DND-41 (cell line): ENCODE data around the gene IMPDH1.

Experiments used
- ATAC-seq: fragments of 200-7000 bp; cut with Tn5 transposase; 3 replicates; pipeline ENCODE4 v1.9.1; 2021; ENCODE audit warnings: low read depth; ENCODE audit not compliant: insufficient read depth
- DNase-seq: peaks from one replicate; pipeline ENCODE4 v3.0.0-alpha.2; 2020
- H2AFZ ChIP-seq: 2 replicates; pipeline ENCODE4 v1.6.0; 2012; ENCODE audit warnings: low read depth, low read length
- H3K27ac ChIP-seq: 2 replicates; pipeline ENCODE4 v1.5.1; 2012; ENCODE audit warnings: low read length, inconsistent platforms
- H3K27me3 ChIP-seq: fragments of 200-600 bp; sonication (generic); 2 replicates; pipeline ENCODE4 v1.6.0; 2012; ENCODE audit warnings: low read length, mild to moderate bottlenecking, inconsistent platforms; ENCODE audit not compliant: insufficient read depth, poor library complexity
- H3K36me3 ChIP-seq: 2 replicates; pipeline ENCODE4 v1.5.1; 2012; ENCODE audit warnings: low read length, inconsistent platforms; ENCODE audit not compliant: insufficient read depth
- H3K4me1 ChIP-seq: 2 replicates; pipeline ENCODE4 v1.5.1; 2012; ENCODE audit warnings: mild to moderate bottlenecking, low read length; ENCODE audit not compliant: insufficient read depth
- H3K4me2 ChIP-seq: 2 replicates; pipeline ENCODE4 v1.6.0; 2012; ENCODE audit warnings: mild to moderate bottlenecking, moderate library complexity, low read length, inconsistent platforms; ENCODE audit not compliant: insufficient read depth
- H3K4me3 ChIP-seq, 2 experiments: fragments of 200-600 bp in 1 of 2; shearing (Covaris generic) in 1 of 2; 2 replicates each; pipeline ENCODE4 v1.5.1; 2012 to 2016; ENCODE audit warnings: inconsistent platforms in 2 of 2, low read length in 2 of 2, mild to moderate bottlenecking in 2 of 2, low read depth in 1 of 2, moderate library complexity in 1 of 2
- H3K79me2 ChIP-seq: 2 replicates; pipeline ENCODE4 v1.6.0; 2012; ENCODE audit warnings: low read length, inconsistent platforms; ENCODE audit not compliant: insufficient read depth
- H3K9ac ChIP-seq: 2 replicates; pipeline ENCODE4 v1.6.0; 2012; ENCODE audit warnings: low read depth, mild to moderate bottlenecking, inconsistent platforms, low read length, moderate library complexity
- H3K9me3 ChIP-seq: 2 replicates; pipeline ENCODE4 v1.5.1; 2012; ENCODE audit warnings: low read length, moderate library complexity, mild to moderate bottlenecking, inconsistent platforms; ENCODE audit not compliant: insufficient read depth, severe bottlenecking
- H4K20me1 ChIP-seq: 2 replicates; pipeline ENCODE4 v1.6.0; 2012; ENCODE audit warnings: low read length; ENCODE audit not compliant: insufficient read depth
- EZH2 ChIP-seq: IDR thresholded peaks from 3 replicates; pipeline ENCODE4 v1.6.1; 2012; ENCODE audit warnings: borderline replicate concordance, low read depth, mild to moderate bottlenecking, moderate library complexity, low read length, inconsistent platforms; ENCODE audit not compliant: severe bottlenecking
- TF ChIP-seq, protein P1 (sequence below): IDR thresholded peaks from 2 replicates; pipeline ENCODE4 v1.5.1; 2012; ENCODE audit warnings: borderline replicate concordance, low read length, moderate library complexity, mild to moderate bottlenecking; ENCODE audit not compliant: poor library complexity, severe bottlenecking; ENCODE audit errors: extremely low read depth

IMPDH1 gene

DNA sequence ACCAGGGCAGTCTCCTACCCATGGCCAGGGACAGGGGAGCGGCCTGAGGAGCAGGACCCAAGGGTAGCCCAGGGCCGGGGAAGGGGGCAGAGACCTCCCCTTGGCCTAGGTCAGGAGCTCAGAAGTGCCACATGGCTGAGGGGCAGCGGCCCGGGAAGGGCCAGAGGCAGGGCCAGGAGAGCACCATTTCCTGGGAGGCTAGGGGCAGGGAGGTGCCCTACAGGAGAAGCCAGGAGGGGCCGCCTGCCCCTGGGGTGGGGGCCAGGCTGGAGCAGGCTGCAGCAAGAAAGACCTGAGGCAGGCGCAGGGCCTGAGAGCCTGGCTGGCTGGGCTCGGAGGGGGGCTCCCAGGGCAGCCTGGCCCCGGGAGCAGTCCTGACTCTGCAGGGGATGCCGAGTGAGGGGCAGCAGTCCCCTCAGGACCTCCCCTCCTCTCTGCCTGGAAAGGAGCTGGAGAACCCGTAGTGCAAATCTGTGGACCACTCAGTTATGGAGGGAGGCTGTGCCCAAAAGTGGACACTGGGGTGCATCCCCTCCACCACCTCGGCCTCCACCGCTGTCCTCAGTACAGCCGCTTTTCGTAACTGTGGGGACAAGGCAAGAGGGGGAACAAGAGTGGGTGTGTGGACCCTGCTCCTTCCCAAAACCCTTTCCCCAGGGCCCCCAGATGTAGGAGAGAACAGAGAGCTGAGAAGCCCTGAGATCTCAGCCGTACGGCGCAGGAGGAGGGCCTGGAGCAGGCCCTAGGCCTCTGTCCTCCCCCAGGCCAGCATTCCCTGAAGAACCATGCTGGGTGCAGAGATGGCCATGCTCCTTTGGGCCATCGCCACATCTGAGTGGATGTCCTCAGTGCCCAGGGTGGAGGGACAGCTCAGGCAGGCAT is 17.1 kb downstream of the IMPDH1 start:
- Histone ChIP-seq H3K79me2 (no peaks in the 10 kb centered on the region), H3K4me3 (no peak overlapping the region), H3K9ac (no peak overlapping the region), H2AFZ (no peak overlapping the region), H3K27me3 (no peaks in the 10 kb centered on the region), H3K36me3 (peaks cover 8% of the 10 kb centered on the region), H3K4me2 (no peak overlapping the region), H3K27ac (no peak overlapping the region), H4K20me1 (no peaks in the 10 kb centered on the region), H3K4me1 (no peaks in the 10 kb centered on the region), H3K9me3 (no peaks in the 10 kb centered on the region)
- TF ChIP-seq, protein P1, sequence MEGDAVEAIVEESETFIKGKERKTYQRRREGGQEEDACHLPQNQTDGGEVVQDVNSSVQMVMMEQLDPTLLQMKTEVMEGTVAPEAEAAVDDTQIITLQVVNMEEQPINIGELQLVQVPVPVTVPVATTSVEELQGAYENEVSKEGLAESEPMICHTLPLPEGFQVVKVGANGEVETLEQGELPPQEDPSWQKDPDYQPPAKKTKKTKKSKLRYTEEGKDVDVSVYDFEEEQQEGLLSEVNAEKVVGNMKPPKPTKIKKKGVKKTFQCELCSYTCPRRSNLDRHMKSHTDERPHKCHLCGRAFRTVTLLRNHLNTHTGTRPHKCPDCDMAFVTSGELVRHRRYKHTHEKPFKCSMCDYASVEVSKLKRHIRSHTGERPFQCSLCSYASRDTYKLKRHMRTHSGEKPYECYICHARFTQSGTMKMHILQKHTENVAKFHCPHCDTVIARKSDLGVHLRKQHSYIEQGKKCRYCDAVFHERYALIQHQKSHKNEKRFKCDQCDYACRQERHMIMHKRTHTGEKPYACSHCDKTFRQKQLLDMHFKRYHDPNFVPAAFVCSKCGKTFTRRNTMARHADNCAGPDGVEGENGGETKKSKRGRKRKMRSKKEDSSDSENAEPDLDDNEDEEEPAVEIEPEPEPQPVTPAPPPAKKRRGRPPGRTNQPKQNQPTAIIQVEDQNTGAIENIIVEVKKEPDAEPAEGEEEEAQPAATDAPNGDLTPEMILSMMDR: no peak
- TF ChIP-seq EZH2: no peak
- ATAC-seq: no peak
- DNase-seq: no peak

DNA sequence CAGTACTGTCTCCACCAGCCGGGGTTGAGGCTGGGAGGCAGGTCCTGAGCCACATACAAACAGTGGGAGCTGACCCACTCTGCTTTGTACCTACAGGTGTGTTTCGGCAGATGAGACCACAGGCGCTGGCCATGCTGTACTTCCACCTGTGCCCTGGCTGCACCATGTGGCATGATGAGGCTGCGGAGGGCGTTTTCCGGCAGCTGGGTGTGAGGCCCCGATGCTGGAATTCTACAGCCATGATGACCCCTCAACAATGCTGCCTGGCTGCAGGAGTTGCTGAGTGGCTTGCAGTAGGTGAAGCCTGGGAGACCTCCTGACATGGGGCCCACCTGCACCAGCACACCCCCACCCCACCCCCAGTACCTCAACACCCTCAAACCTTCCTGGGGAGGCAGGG is 18.0 kb downstream of the IMPDH1 start:
- DNase-seq: no peak
- ATAC-seq: no peak
- Histone ChIP-seq H3K4me3 (no peak overlapping the region), H3K4me2 (no peak overlapping the region), H3K79me2 (no peaks in the 10 kb centered on the region), H3K27me3 (peaks cover 4% of the 10 kb centered on the region), H2AFZ (no peak overlapping the region), H3K36me3 (peaks cover 6% of the 10 kb centered on the region; the same call in 1 of the 2 replicates), H3K4me1 (no peaks in the 10 kb centered on the region), H3K27ac (no peak overlapping the region), H3K9me3 (no peaks in the 10 kb centered on the region), H3K9ac (no peak overlapping the region), H4K20me1 (no peaks in the 10 kb centered on the region)
- TF ChIP-seq EZH2: no peak
- TF ChIP-seq, protein P1: no peak

DNA sequence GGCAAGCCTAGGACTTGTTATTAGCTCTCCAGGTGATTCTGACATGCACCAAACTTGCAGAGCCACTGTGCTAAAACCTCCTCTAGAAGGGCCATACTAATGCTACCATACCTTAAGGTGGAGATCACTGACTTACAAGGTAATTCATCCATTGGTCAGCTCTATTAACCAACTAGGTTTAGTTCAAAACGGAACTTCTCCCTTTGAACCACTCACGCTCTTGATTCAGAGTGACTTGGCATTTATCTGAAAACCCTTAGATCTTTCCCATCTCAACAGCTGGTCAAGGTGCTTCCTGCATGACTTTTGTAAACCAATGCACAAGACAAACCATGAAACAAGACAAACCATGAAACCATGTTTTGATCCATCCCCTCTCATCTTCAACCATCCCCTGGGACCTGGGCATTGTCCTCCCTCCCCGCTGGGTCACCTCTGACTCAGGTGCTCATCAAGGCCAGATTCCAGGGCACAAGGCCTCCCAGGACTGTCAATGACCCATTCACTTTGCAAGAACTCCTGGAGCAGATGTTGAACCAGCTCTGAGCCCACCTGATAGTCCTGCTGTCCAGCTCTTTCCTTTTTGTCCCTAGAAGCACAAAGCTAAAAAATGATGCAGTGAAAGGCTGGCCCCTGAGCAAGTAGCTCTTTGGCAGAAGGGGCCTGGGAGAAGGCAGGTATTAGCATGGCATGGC is 18.8 kb downstream of the IMPDH1 start:
- H3K4me1 ChIP-seq: no peaks in the 10 kb centered on the region
- no peak for DNase-seq
- H3K27ac ChIP-seq: no peak overlapping the region
- no peaks in the 10 kb centered on the region for H4K20me1 ChIP-seq
- no peaks in the 10 kb centered on the region for H3K36me3 ChIP-seq
- no peak overlapping the region for H3K4me3 ChIP-seq
- H3K79me2 ChIP-seq: no peaks in the 10 kb centered on the region
- no peaks in the 10 kb centered on the region for H3K9me3 ChIP-seq
- no peak overlapping the region for H3K9ac ChIP-seq
- no peak overlapping the region for H2AFZ ChIP-seq
- H3K4me2 ChIP-seq: no peak overlapping the region
- TF ChIP-seq, protein P1: no peak
- no peak for TF ChIP-seq EZH2
- peaks cover 10% of the 10 kb centered on the region for H3K27me3 ChIP-seq
- ATAC-seq: no peak
